ENCODE data around the gene PUS3.

DNA sequence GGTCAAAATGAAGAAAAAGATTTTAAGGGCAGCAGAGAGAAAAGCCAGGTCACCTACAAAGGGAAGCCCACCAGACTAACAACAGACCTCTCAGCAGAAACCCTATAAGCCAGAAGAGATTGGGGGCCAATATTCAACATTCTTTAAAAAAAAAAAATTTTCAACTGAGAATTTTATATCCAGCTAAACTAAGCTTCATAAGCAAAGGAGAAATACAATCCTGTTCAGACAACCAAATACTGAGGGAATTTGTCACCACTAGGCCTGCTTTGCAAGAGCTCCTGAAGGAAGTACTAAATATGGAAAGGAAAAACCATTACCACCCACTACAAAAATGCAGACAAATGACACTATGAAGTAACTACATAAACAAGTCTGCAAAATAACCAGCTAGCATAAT lies 56.8 kb downstream of the PUS3 start:
- TF ChIP-seq, protein P1, sequence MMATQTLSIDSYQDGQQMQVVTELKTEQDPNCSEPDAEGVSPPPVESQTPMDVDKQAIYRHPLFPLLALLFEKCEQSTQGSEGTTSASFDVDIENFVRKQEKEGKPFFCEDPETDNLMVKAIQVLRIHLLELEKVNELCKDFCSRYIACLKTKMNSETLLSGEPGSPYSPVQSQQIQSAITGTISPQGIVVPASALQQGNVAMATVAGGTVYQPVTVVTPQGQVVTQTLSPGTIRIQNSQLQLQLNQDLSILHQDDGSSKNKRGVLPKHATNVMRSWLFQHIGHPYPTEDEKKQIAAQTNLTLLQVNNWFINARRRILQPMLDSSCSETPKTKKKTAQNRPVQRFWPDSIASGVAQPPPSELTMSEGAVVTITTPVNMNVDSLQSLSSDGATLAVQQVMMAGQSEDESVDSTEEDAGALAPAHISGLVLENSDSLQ (IDR thresholded peaks at IDR 0.05) = no peak
- TF ChIP-seq SUZ12 (IDR thresholded peaks at IDR 0.05) (no peak), SP1 (IDR thresholded peaks at IDR 0.05) (no peak), FOXA1 (IDR thresholded peaks at IDR 0.05) (no peak), FOXK2 (IDR thresholded peaks at IDR 0.05) (no peak), NFRKB (IDR thresholded peaks at IDR 0.05) (no peak), FOXM1 (IDR thresholded peaks at IDR 0.05; ENCODE audit: borderline replicate concordance) (no peak)
